WTC11 (cell line): ENCODE results near the gene PNMA1.

ENCODE experiments used
- CTCF ChIP-seq: fragments of 200-600 bp; IDR thresholded peaks from 2 replicates; pipeline ENCODE4 v1.8.0; 2022; ENCODE audit warnings: antibody characterized with exemption
- USF2 ChIP-seq: sonication (generic); formaldehyde crosslinking; IDR thresholded peaks from 2 replicates; pipeline ENCODE4 v1.8.1; 2023; ENCODE audit warnings: mild to moderate bottlenecking, missing genetic modification reagents, moderate library complexity
- ZNF416 ChIP-seq: fragments of 250-450 bp; sonication (Bioruptor Pico); IDR thresholded peaks from 2 replicates; pipeline ENCODE4 v1.9.0; 2021; ENCODE audit warnings: mild to moderate bottlenecking, inconsistent platforms
- ZNF423 ChIP-seq: fragments of 250-450 bp; sonication (Bioruptor Pico); IDR thresholded peaks from 2 replicates; pipeline ENCODE4 v2.1.2; 2022; ENCODE audit warnings: mild to moderate bottlenecking, moderate library complexity
- ZNF671 ChIP-seq: fragments of 250-450 bp; sonication (Bioruptor Pico); IDR thresholded peaks from 2 replicates; pipeline ENCODE4 v1.8.0; 2021; ENCODE audit warnings: mild to moderate bottlenecking

DNA sequence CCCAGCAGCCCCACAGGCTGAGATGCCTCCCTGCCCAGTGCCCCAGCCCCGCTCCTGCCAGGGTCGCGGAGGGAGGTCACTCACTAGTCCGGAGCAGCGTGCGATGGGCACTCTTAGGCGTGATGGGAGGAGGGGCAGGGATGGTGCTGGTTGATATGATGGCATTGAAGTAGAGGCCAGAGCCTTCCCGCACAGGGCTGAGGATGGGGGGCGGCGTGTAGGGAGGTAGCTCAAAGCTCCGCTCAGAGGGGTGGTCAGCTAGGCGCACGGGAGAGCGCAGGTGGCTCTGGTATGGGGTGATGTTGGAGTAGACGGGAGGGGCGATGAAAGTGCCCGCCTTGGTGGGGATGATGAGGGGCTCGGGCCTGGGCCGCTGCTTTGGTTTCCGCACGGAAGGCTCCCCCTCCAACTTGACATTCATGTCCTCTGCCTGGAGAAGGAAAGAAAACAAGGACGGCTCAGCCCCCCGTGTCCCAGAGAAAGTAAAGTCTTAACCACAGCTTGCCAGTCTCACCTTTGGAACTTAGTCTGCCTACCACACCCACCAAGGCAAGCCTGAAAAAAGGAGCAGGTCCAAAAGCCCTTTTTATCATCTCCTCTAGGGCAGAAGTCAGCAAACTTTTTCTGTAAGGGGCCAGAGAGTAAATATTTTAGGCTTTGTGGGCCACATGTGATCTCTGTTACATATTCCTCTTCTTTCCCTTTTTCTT is 15.5 kb upstream of the PNMA1 start:
- TF ChIP-seq CTCF (no peak), USF2 (no peak), ZNF671 (CRISPR knock-in tag) (no peak), ZNF416 (CRISPR knock-in tag) (no peak), ZNF423 (CRISPR knock-in tag) (no peak)
